GM23338 (cell line): ENCODE results near the gene AIP. TPM values are rescaled to one million over a fixed set of nuclear protein-coding genes. Genes with fewer than 3 reads are reported as not detected.

Experiments
- EZH2phosphoT487 ChIP-seq: fragments of 200-600 bp; sonication (generic); IDR thresholded peaks from one replicate; pipeline ENCODE4 v1.8.1; 2018; ENCODE audit warnings: antibody characterized with exemption; ENCODE audit not compliant: unreplicated experiment
- JUNB ChIP-seq: IDR thresholded peaks from one replicate; pipeline ENCODE4 v1.6.1; 2016; ENCODE audit warnings: antibody characterized with exemption; ENCODE audit not compliant: unreplicated experiment
- NANOG ChIP-seq: IDR thresholded peaks from 2 replicates; pipeline ENCODE4 v1.6.1; 2016; ENCODE audit warnings: antibody characterized with exemption, borderline replicate concordance
- POLR2AphosphoS5 ChIP-seq: IDR thresholded peaks from 2 replicates; pipeline ENCODE4 v1.6.1; 2016; ENCODE audit warnings: antibody characterized with exemption, low read depth
- REST ChIP-seq: IDR thresholded peaks from one replicate; pipeline ENCODE4 v1.6.1; 2018; ENCODE audit warnings: antibody characterized with exemption; ENCODE audit not compliant: unreplicated experiment
- ZNF331 ChIP-seq: fragments of 250-450 bp; sonication (Bioruptor Pico); IDR thresholded peaks from 2 replicates; pipeline ENCODE4 v1.5.0; 2020; ENCODE audit warnings: low read depth, mild to moderate bottlenecking, moderate library complexity
- ZNF462 ChIP-seq: fragments of 250-450 bp; sonication (Bioruptor Pico); IDR thresholded peaks from 2 replicates; pipeline ENCODE4 v1.5.0; 2020; ENCODE audit warnings: mild to moderate bottlenecking, moderate library complexity
- polyA plus RNA-seq: library from polyadenylated mRNA; unstranded; fragments of >200 nt; fragmentation: Nextera tagmentation; extraction: Ambion mirVana; gene quantifications from 2 replicates; pipeline ENCODE4 v1.2.1, GENCODE V29; 2016
- total RNA-seq: library from RNA; depleted of rRNA; stranded (reverse); fragments of >200 nt; shearing (Covaris generic); gene quantifications from 2 replicates; pipeline ENCODE4 v1.2.3, GENCODE V29; 2014

AIP gene
- total and polyA plus RNA-seq, 2 experiments from 2014 or later: 29.1 to 32.1 TPM

- TF ChIP-seq ZNF462: no peak
- no peak for TF ChIP-seq ZNF331 (CRISPR knock-in tag)
- no peak for TF ChIP-seq EZH2phosphoT487
- TF ChIP-seq NANOG: no peak
- TF ChIP-seq JUNB: no peak
- no peak for TF ChIP-seq POLR2AphosphoS5
- TF ChIP-seq REST: no peak
Measured at GRCh38 chr11:67525275-67525976, 42.6 kb downstream of the AIP start (continued).
